Activated CD4-positive, alpha-beta T cell treated with anti-CD3 and anti-CD28 coated beads for 1 hour (primary cell): Measurements from ENCODE around the gene CYB5A.
"Not testable (repeated sequence)": the region's sequence is repeated elsewhere in the genome, so short reads cannot be mapped to it uniquely, and the experiment has no call there.

ENCODE experiments used
- DNase-seq: peaks from one replicate; pipeline ENCODE4 v3.0.0-alpha.2; 2020

Gene CYB5A

GRCh38 chr18:74291771-74292540 lies at the start of gene CYB5A:
Gene CYB5A (minus strand): TSS chr18:74291963. CDS start chr18:74291875, 88 bp downstream.
- DNase-seq = peak; percentile 98

- DNase-seq = no peak
These were observed 46.1 kb upstream of the CYB5A start for GRCh38 chr18:74337912-74338309.

- DNase-seq = no peak
These were observed 45.6 kb upstream of the CYB5A start for GRCh38 chr18:74337155-74337911.

- no peak for DNase-seq
These were observed 44.9 kb upstream of the CYB5A start for GRCh38 chr18:74336656-74337055.

- no peak for DNase-seq
These were observed 42.6 kb upstream of the CYB5A start for GRCh38 chr18:74334242-74334893.

GRCh38 chr18:74333091-74333490 lies 41.3 kb upstream of the CYB5A start:
- no peak for DNase-seq

GRCh38 chr18:74331404-74331803 lies 39.6 kb upstream of the CYB5A start:
- no peak for DNase-seq

GRCh38 chr18:74329688-74330205 lies 38.0 kb upstream of the CYB5A start:
- no peak for DNase-seq

- DNase-seq = no peak
These were observed 36.4 kb upstream of the CYB5A start for GRCh38 chr18:74328206-74328605.

GRCh38 chr18:74326791-74327190 lies 35.0 kb upstream of the CYB5A start:
- not testable (repeated sequence) for DNase-seq

GRCh38 chr18:74326231-74326630 lies 34.5 kb upstream of the CYB5A start:
- DNase-seq = no peak

- DNase-seq = no peak
These were observed 24.8 kb upstream of the CYB5A start for GRCh38 chr18:74316257-74317170.

- DNase-seq = no peak
These were observed 23.9 kb upstream of the CYB5A start, which contains the start of gene C18orf63 for GRCh38 chr18:74315464-74316256. Gene C18orf63 (plus strand): TSS chr18:74315839. CDS start chr18:74317866, 2,027 bp downstream.

- DNase-seq = no peak
These were observed 23.1 kb upstream of the CYB5A start for GRCh38 chr18:74314759-74315463.

GRCh38 chr18:74311000-74311399 lies 19.2 kb upstream of the CYB5A start:
- no peak for DNase-seq

GRCh38 chr18:74310411-74310810 lies 18.6 kb upstream of the CYB5A start:
- DNase-seq = no peak

GRCh38 chr18:74303936-74304335 lies 12.2 kb upstream of the CYB5A start:
- DNase-seq = no peak

GRCh38 chr18:74303306-74303705 lies 11.5 kb upstream of the CYB5A start:
- no peak for DNase-seq

GRCh38 chr18:74299746-74300145 lies 8.0 kb upstream of the CYB5A start:
- no peak for DNase-seq

- DNase-seq = no peak
These were observed 7.4 kb upstream of the CYB5A start for GRCh38 chr18:74299162-74299561.

- no peak for DNase-seq
These were observed 2.8 kb upstream of the CYB5A start for GRCh38 chr18:74294526-74294925.
